ENCODE results near the gene GABBR2.
"Not testable (repeated sequence)": the region's sequence is repeated elsewhere in the genome, so short reads cannot be mapped to it uniquely, and the experiment has no call there.

The GABBR2 gene

GRCh38 chr9:98514841-98515240 is 193.9 kb downstream of the GABBR2 start:
- no peak for TF ChIP-seq POLR2A (IDR thresholded peaks at IDR 0.05; ENCODE audit: low read depth, low read length)
- TF ChIP-seq TAF1 (IDR thresholded peaks at IDR 0.05; ENCODE audit: borderline replicate concordance, low read depth, low read length), result no peak
- TF ChIP-seq POLR2AphosphoS5 (IDR thresholded peaks at IDR 0.05; ENCODE audit: low read depth, low read length), result no peak
- DNase-seq (ENCODE audit: insufficient read length), result no peak

GRCh38 chr9:98508217-98508919 is 200.4 kb downstream of the GABBR2 start:
- not testable (repeated sequence) for DNase-seq (ENCODE audit: insufficient read length); FAIRE-seq

More at GRCh38 chr9:98514841-98515240, 193.9 kb downstream of the GABBR2 start:
- no peak for FAIRE-seq

- FAIRE-seq (no peak), DNase-seq (ENCODE audit: insufficient read length) (no peak)
- TF ChIP-seq POLR2AphosphoS5 (IDR thresholded peaks at IDR 0.05; ENCODE audit: low read depth, low read length) (no peak), POLR2A (IDR thresholded peaks at IDR 0.05; ENCODE audit: low read depth, low read length) (no peak), TAF1 (IDR thresholded peaks at IDR 0.05; ENCODE audit: borderline replicate concordance, low read depth, low read length) (no peak)
Measured at GRCh38 chr9:98506422-98507054, 202.2 kb downstream of the GABBR2 start.

DNA sequence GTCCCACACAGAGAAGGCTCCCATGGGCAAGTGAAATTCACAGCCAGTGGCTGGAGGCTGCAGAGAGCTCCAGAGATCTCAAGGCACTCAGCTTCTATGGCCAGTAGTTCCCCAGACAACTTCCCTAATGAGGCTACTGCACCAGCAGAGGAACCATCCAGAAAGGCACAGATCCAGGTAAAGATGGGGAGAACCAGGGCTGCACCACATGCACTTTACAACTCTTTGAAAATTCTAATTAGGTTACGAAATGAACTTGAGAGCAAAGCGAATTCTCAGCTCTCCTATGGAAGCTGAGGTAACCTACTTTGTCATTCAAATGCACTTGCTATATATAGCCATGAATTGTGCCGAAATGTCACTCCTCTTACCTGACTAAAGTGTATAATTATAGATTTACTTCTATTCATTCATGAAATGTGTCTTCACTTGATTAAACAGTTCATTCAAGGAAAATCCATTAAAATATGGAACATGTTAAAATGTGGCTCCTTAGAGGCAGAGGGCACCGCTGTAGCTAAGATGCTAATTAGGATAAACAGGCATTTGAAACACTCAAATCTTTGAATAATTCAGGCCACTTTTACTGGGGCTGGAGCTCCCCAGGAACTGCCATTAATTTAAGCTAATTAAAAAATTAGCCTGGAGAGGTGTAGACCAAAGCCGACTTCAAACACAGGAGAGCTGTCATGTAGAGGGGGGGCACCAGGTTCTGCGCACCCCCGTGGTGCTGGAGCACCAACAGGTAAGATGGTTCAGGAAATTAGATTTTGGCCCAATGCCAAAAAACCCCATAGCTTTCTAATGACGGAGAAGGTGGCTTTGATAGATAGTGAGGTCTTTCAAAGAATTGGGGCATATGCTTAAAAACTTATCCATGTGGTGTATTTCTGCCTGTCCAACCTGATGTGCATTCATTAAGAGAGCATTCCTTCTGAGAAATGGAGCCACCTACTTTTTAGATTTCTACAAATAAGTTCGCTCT is 204.1 kb downstream of the GABBR2 start:
- TF ChIP-seq POLR2A (IDR thresholded peaks at IDR 0.05; ENCODE audit: low read depth, low read length) (no peak), POLR2AphosphoS5 (IDR thresholded peaks at IDR 0.05; ENCODE audit: low read depth, low read length) (no peak), TAF1 (IDR thresholded peaks at IDR 0.05; ENCODE audit: borderline replicate concordance, low read depth, low read length) (no peak)
- FAIRE-seq, result no peak

DNA sequence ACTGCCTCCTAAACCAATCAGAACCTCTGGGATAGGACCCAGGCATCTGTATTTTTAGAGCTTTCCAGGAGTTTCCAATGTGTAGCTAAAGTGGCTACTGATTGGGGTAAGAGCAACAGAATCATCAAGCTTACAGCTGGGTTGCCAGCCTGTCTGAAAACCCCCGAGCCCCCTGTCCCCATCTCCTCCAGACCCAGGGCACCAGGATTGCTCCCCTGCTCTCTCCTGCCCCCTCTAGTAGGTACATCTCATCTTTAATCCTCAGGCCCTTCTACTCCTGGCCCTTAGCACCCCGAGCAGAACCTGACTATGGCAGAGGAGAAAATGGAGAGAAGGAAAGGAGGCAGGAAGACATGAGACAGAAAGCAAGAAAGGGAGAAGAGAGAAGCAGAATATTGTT is 204.9 kb downstream of the GABBR2 start:
- FAIRE-seq (no peak), DNase-seq (ENCODE audit: insufficient read length) (no peak)
- TF ChIP-seq POLR2AphosphoS5 (IDR thresholded peaks at IDR 0.05; ENCODE audit: low read depth, low read length), result no peak
- no peak for TF ChIP-seq TAF1 (IDR thresholded peaks at IDR 0.05; ENCODE audit: borderline replicate concordance, low read depth, low read length)
- TF ChIP-seq POLR2A (IDR thresholded peaks at IDR 0.05; ENCODE audit: low read depth, low read length), result no peak

More for the DNA sequence above, 204.1 kb downstream of the GABBR2 start:
- no peak for DNase-seq (ENCODE audit: insufficient read length)

GRCh38 chr9:98502976-98503325 is 205.8 kb downstream of the GABBR2 start:
- TF ChIP-seq POLR2AphosphoS5 (IDR thresholded peaks at IDR 0.05; ENCODE audit: low read depth, low read length) (no peak), POLR2A (IDR thresholded peaks at IDR 0.05; ENCODE audit: low read depth, low read length) (no peak), TAF1 (IDR thresholded peaks at IDR 0.05; ENCODE audit: borderline replicate concordance, low read depth, low read length) (no peak)
- FAIRE-seq, result no peak
- no peak for DNase-seq (ENCODE audit: insufficient read length)

GRCh38 chr9:98502311-98502975 is 206.3 kb downstream of the GABBR2 start:
- DNase-seq (ENCODE audit: insufficient read length), result no peak
- FAIRE-seq, result no peak
- TF ChIP-seq POLR2AphosphoS5 (IDR thresholded peaks at IDR 0.05; ENCODE audit: low read depth, low read length) (no peak), POLR2A (IDR thresholded peaks at IDR 0.05; ENCODE audit: low read depth, low read length) (no peak), TAF1 (IDR thresholded peaks at IDR 0.05; ENCODE audit: borderline replicate concordance, low read depth, low read length) (no peak)

DNA sequence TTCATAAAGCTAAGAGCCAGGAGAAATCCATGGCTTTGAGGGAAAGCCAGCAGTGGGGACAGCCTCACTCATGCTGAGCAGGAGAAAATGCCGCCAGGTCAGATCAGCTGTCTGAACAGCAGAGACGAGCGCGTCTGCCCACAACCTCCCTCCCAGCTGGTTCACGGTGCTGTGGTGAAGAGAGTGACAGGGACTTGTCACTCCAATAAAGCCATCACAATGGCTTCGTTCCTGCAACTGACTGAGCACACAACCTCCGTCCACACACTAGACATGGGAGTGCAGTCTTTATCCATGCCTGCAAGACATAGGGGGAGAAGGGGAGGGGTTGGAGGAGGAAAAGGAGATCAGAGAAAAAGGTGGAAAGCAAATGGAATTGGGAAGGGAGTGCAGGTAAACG is 206.9 kb downstream of the GABBR2 start:
- TF ChIP-seq TAF1 (IDR thresholded peaks at IDR 0.05; ENCODE audit: borderline replicate concordance, low read depth, low read length) (no peak), POLR2AphosphoS5 (IDR thresholded peaks at IDR 0.05; ENCODE audit: low read depth, low read length) (no peak), POLR2A (IDR thresholded peaks at IDR 0.05; ENCODE audit: low read depth, low read length) (no peak)
- FAIRE-seq (no peak), DNase-seq (ENCODE audit: insufficient read length) (no peak)

- not testable (repeated sequence) for DNase-seq (ENCODE audit: insufficient read length); FAIRE-seq
Measured at GRCh38 chr9:98501259-98501658, 207.5 kb downstream of the GABBR2 start.

- DNase-seq (ENCODE audit: insufficient read length) (no peak), FAIRE-seq (no peak)
- TF ChIP-seq POLR2A (IDR thresholded peaks at IDR 0.05; ENCODE audit: low read depth, low read length) (no peak), POLR2AphosphoS5 (IDR thresholded peaks at IDR 0.05; ENCODE audit: low read depth, low read length) (no peak)
Measured at GRCh38 chr9:98500337-98500919, 208.3 kb downstream of the GABBR2 start.

DNA sequence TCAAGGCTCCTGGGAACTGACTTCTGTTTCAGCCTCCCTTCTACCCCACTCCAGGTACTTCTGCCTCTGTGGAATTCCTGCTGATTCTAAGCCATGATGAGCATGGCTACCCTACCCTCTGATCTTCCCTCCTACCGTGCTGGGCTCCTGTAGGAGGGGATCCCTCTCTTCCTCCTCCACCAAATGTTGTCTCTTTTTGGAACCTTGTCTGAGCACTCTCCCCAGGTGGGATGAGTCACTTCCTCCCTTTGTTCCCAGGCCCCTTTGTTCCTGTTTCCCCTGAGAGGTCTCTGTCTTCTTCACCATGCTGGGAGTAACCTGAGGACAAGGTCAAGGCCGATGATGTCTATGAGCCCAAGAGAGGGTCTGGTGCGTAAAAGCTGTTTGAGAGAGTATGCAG is 213.2 kb downstream of the GABBR2 start:
- FAIRE-seq (no peak), DNase-seq (ENCODE audit: insufficient read length) (no peak)
- TF ChIP-seq POLR2A (IDR thresholded peaks at IDR 0.05; ENCODE audit: low read depth, low read length), result no peak
- TF ChIP-seq POLR2AphosphoS5 (IDR thresholded peaks at IDR 0.05; ENCODE audit: low read depth, low read length), result no peak
- no peak for TF ChIP-seq TAF1 (IDR thresholded peaks at IDR 0.05; ENCODE audit: borderline replicate concordance, low read depth, low read length)

Measured in GM12892 (cell line).